Measurements from ENCODE around the gene REXO2.

The REXO2 gene

DNA sequence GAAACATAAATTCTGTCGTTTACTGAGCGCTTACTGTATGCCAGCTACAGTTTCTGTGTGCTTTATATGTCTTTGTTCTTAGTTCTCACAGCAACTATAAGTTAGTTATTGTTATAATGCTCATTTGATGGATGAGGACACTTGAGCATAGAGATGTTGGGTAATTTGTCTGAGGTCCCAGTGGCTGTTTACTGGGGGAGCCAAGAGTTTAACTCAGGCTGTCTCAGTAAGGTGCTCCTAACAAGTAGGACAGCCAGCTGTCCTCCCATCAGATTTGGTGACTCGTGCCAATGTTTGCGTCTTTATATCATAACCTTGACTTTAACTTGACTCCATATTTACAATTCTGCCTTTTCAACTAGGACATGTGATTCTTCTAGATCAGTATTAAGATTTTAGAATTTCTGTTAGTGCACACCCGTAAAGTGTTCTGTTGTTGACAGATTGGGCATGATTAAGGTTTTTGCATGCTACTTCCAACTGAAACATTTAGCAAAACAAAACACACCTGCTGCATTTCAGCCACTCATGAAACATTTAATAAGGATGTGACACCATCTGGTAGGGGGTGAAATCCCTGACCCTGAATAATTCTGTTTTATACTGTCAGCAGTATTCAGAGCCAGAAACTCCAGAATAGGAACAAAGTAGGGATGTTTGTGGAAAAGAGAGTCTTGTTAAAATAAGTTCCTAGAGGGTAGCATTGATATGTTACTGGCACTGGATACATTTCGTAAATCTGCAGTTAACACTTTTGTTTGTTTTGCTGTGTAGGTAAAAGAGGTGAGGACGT, 1.9 kb downstream of the REXO2 start:
- DNase-seq, result no peak

DNA sequence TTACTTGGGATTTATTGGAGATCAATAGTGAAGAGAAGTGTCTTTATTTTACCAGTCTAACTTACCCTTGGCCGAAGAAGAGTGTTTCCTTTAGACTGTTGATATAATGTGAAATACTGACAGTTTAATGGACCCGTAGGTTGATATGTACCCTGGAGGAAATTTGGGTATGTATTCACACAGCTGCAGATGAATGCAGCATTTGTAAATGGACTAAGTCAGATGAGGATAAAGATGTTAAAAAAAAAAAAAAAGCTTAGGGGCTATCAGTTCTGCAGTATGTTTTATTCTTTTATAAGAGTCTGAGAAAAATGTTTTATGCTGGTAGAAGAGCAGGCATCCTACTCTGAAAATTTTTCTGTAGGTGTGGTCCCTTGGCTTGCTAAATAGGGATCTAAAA, 2.7 kb downstream of the REXO2 start:
- no peak for DNase-seq

DNA sequence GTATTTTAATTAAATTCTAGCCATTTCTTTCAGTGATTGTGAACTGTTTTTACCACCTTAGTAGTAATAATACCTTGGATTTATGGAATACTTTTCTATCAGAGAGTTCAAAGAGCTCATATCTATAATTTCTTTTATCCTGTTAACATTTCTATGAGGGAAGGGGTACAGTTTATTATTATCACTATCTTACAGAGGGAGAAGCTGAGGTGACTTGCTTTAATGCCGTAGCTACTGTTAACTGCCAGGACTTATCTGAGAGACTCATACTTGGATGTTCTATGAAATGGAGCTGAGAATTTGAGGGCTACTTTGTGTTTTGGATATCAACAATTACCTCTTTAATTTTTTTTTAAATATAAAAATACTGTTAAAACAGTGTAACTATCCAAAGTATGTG, 3.3 kb downstream of the REXO2 start:
- DNase-seq, result no peak

DNA sequence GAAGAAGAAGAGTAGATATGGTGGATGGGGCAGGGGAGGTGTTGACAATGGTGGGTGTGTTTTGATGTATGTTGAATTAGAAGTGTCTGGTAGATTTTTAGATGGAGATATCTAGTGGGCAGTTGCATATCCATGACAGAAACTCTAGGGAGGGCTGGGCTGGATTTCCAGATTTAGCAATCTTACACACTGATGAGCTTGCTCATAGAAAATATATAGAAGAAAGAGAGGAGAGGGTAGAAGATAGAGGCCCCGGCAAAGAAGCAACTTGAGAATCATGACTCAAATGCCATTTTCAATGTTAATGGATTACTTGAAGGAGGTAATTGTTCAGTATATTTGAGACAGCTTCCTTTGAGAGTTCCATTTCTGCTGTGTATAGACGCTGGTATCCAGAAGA, 8.2 kb downstream of the REXO2 start:
- DNase-seq, result no peak

DNA sequence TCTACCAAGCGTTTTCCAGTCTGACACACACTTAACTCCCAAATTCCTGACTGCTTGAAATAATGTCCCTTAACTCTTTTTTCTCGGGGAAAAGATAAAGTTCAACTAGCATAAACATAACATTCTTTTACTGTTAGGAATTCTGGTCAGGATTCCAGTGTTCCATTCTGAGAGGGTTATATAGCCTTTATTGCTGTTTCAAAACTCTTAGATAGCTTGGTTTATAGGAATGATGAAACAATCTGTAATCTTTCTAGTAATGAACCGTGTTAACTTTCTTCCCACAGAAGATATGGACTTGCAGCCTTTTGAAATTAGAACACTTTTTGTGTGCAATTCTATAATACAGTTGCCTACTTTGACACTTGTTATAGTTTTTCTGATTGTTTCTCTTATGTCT, 8.6 kb downstream of the REXO2 start:
- no peak for DNase-seq

DNA sequence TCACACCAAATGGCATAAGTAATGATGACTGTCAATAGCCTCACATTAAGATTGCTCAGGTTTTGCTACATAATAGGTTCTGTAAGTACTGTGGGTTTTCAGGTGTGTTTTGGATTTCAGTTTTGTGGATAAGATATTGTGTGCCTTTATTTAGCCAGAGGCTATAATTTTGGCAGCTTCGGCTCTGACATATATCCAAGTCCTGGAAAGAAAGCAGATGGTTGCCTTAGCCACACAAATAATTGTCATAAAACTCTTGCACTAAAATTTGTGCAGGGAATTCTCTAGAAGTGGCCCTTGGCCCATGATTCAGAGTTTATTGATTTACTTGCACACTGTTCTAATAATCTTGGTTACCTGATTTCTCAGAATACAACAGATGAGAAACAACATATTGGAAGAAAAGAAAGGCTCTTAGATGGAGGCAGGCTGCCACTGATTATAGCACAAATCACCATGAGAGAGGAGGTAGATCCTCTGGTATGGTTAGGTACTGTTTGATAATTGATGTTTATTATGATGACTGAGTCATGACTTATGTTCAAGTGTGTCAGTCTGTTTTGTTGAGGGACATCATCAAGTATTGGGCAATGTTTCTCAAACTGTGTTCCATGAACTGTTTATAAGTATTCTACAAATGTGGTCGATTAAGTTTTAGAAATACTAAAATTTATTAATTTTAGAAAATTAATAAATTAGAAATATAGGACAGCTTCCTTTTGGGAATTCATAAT, 9.6 kb downstream of the REXO2 start:
- DNase-seq, result no peak

DNA sequence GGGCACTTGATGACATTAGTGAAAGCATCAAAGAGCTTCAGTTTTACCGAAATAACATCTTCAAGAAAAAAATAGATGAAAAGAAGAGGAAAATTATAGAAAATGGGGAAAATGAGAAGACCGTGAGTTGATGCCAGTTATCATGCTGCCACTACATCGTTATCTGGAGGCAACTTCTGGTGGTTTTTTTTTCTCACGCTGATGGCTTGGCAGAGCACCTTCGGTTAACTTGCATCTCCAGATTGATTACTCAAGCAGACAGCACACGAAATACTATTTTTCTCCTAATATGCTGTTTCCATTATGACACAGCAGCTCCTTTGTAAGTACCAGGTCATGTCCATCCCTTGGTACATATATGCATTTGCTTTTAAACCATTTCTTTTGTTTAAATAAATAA, 10.6 kb downstream of the REXO2 start:
- DNase-seq, result no peak

DNA sequence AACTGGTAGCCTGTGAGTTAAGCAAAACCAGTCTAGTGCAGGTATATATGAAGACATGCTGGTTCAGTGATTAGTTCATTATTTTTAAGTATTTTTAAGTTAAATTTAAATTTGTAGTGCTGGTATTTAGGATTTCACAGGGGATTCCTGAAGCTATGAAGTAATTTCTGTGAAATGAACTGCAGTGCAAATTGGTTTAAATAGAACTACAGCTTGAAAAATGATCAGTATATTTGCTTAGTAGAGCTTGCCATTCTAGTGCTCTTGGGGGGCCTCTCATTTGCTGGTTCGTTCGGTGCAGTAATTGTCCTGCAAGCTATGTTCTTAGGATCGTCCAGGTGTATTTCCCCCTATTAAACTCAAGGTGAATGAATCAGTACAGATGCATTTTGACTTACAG, 13.1 kb downstream of the REXO2 start:
- no peak for DNase-seq

DNA sequence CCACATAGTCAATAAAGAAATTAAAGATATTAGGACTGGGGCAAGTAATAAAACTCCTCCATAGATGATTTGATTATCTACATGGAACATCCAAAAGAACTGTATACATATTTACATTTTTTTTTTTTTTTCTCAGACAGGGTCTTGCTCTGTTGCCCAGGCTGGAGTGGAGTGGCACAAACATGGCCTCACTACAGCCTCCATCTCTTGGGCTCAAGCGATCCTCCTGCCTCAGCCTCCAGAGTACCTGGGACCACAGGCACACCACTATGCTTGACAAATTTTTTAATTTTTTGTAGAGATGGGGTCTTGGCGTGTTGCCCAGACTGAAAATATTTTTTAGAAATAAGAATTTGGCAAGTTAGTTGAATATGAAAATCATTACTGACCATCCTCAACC, 24.7 kb downstream of the REXO2 start:
- DNase-seq, result no peak

DNA sequence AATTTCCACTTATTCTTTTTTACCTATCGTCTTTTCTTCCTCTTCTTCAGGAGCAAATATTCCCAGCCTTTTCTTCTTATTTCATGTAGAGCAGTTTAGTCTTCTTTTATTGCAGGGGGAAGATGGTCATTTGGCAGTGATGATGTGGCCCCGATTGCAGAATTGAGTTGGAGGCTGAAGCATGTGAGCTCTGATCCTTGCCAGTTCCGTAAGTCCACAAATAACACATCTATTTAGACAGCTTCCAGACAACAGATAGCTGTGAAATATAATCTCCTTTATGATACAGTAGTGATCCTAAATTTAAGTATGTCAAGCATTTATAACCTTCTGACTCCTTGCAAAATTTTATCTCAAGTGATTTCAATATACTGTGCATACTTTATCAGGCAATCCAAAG, 27.5 kb downstream of the REXO2 start:
- DNase-seq, result no peak

DNA sequence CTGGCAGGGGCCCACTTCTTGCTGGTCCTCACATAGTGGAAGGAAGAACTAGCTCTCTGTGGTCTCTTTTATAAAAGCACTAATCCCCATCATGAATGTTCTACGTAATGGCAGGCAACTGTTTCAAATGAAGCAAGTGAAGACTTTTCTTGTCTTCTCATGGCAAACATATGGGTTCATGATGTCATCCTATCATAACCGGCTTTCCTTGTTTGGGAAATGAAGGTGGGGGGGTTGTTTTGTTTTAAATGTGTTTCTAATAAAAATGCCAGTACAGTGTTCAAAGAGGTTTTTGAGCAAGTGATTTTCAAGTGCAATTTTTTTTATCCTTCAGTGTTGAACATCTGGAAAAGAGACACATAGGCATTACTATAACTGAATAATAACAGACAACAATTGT, 33.4 kb downstream of the REXO2 start:
- DNase-seq, result no peak

DNA sequence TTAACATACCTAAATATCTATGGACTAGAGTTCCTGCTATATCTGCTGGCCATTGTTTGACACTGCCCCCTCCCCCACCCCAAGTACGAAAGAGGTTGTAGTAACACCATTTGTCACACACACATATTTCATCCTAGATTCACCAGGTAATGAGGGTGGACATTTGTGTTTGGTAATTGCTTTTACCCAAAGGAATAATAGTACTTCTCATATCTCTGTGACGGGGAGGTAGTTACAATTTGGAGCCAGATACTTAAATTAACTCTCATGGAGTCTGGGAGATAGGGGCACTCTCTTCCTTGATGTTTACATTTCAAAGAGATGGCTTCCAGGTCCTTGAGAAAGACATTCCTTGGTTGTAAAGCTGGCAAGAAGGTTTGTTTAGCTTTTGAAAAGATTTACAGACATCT, 38.7 kb downstream of the REXO2 start:
- DNase-seq, result no peak

DNA sequence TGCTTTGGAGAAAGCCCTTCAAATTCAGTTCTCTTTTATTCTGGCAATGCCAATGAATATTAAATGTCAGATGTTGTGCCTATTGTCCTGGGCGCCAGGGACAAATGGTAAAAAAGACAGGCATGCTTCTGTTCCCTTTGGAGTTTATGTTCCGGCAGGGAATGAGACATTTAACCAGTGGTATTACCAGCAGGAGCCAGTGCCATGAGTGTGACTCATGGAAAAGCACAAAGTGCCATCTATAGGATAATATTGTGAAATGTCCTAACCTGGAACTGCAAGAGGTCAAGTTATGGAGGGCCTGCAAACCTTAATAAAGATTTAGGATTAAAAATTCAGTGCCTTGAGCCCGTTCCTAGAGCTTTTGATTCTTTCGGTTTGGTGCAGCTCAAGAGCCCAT, 39.5 kb downstream of the REXO2 start:
- no peak for DNase-seq

DNA sequence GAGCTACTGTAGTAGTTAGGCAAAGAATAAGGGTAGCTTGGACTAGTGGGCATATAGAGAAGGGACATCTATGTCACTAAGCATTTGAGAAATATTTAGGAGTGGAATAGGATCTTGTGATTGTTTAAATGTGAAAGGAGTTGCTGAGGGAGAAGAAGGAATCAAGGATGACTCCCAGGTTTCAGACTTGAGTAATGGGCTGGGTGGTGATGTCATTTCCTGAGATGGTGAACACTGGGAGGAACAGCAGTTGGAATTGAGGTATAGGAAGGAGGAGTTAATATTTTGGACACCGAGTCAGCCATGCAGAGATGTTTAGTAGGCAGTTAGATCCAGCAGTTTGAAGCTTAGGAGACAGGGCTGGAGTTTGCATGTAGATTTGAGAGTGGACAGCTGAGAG, 40.1 kb downstream of the REXO2 start:
- no peak for DNase-seq

DNA sequence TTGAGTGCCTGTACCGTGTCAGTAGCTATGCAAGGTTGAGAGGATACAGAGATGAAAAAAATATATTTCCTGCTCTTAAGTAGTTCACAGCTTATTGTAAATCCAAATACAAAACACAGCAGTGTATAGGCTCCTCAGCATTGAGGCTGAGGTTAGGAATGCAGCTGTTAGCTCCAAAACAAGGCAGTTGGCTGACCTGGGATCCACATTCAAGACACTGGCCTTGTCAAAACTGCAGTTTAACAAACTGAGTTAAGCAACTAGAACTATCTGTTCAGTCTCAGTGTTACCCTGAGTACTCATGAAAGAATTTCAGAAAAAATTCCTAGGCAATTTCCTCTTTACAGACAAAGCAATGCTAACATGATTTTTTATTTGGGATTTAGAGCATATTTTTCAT, 42.8 kb downstream of the REXO2 start:
- no peak for DNase-seq

DNA sequence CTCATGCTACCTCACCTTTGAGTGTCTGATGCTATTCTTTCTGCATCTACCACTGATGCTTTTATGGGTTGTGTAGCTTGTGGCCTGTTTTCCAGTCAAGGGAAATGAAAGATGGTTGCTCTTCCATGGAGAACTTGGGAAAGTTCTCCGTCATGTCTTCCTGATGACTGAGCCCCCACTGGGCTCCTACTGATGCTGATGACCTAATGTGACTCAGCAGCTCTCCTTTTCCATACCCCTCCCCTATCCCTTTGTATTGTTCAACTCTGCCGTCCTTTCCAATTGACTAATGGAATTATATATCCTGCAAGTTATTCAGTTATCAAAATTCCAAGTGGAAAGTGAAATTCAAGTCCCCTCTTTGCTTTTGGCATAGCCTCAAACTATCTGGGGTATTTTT, 44.7 kb downstream of the REXO2 start:
- DNase-seq, result no peak

DNA sequence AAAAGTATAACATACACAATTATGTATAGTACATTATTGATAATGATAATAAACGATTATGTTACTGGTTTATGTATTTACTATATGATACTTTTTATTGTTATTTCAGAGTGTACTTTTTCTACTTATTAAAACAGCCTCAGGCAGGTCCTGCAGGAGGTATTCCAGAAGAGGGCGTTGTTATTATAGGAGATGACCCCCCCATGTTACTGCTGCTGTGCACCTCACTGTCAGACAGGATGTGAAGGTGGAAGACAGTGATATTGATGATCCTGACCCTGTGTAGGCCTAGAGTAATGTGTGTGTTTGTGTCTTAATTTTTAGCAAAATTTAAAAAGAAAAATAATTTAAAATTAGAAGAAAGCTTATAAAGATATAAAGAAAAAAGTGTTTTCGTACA, 57.6 kb downstream of the REXO2 start:
- no peak for DNase-seq

DNA sequence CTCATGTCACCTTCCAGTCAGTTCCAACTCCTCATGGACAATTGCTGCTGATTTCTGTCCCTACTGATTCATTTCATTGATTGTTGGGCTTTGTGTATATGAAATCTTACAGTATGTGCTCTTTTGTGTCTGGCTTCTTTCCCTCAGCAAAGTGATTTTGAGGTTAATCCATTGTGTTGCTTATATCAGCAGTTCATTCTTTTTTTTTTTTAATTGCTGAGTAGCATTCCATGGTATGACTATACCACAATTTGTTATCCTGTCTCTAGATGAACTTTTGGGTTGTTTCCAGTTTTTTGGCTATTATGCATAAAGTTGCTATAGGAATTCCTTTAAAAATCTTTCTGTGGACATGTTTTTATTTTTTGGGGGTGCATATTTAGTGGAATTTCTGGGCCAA, 60.5 kb downstream of the REXO2 start:
- DNase-seq, result no peak
